ENCODE results near the gene LHFPL2. TPM values are rescaled to one million over a fixed set of nuclear protein-coding genes. Genes with fewer than 3 reads are reported as not detected.

LHFPL2 gene
- total and polyA plus RNA-seq, 2 donors (not counting 1 experiment from before 2014, with no cell fraction given): 3.8 to 35.5 TPM

DNA sequence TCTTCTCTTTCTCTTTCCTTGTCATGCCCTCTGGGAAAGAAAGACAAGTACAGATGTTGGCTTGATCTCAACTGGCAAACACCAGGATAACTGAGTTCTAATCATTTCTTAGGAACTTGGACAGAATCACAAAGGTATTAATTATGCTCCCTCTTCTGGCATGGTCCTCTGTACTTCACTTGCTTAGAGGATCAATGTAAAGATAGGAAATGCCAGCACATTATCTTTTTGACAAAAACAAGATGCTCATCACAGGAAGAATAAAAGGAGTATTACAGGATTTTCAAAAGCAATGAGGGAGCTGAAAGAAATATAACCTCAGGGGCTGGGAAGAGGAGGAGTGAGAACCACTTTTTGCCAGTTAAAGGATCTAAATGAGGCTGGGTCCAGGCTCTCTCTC is 70.6 kb downstream of the LHFPL2 start:
- Histone ChIP-seq H3K9me3 (ENCODE audit: control extremely low read depth in 1 of 3, control insufficient read depth in 2 of 3, insufficient read depth in 1 of 3, low read length in 2 of 3) (no peaks in the 10 kb centered on the region), H3K4me1 (ENCODE audit: control insufficient read depth in 2 of 2, insufficient read depth in 2 of 2, low read length in 2 of 2) (peaks cover 19 to 21% of the 10 kb centered on the region in 2 donors), H3K36me3 (replicated peaks in 1 of 2; ENCODE audit: control extremely low read depth in 1 of 2, control insufficient read depth in 1 of 2, extremely low read depth in 1 of 2, insufficient read depth in 2 of 2, low read length in 1 of 2) (no peaks in the 10 kb centered on the region), H3K79me2 (ENCODE audit: control insufficient read depth, insufficient read depth, low read length) (no peaks in the 10 kb centered on the region), H3K27ac (ENCODE audit: low read length in 2 of 2) (no peak overlapping the region), H3K4me3 (ENCODE audit: control extremely low read depth in 1 of 5, extremely low read depth in 1 of 5, insufficient read depth in 1 of 5, low read depth in 2 of 5, low read length in 4 of 5) (no peak overlapping the region), H4K20me1 (ENCODE audit: control insufficient read depth, insufficient read depth, low read length, poor library complexity, severe bottlenecking) (no peaks in the 10 kb centered on the region), H2AFZ (ENCODE audit: insufficient read depth, low read depth, low read length, poor library complexity, severe bottlenecking) (no peak overlapping the region), H3K4me2 (replicated peaks; ENCODE audit: low read depth, low read length, poor library complexity, severe bottlenecking) (no peak overlapping the region), H3K9ac (ENCODE audit: low read length) (no peak overlapping the region), H3K27me3 (replicated peaks in 1 of 4; ENCODE audit: control extremely low read depth in 1 of 4, control insufficient read depth in 3 of 4, insufficient read depth in 4 of 4, low read length in 3 of 4) (no peaks in the 10 kb centered on the region)
- POLR2A ChIA-PET: no interaction called here
- DNase-seq (no peak), ATAC-seq (ENCODE audit: low read depth) (no peak)
- intact Hi-C loops (cut with micrococcal nuclease): loop anchor here (10.0 kb wide), 1 partner anchor 247 kb away; no protein-coding TSS in a partner anchor
- H3K9me3 Mint-ChIP-seq (ENCODE audit: insufficient read depth): no peaks in the 10 kb centered on the region
- H3K4me1 Mint-ChIP-seq: peaks cover 21% of the 10 kb centered on the region
- CTCF ChIA-PET: no interaction called here
- TF ChIP-seq, protein P1, sequence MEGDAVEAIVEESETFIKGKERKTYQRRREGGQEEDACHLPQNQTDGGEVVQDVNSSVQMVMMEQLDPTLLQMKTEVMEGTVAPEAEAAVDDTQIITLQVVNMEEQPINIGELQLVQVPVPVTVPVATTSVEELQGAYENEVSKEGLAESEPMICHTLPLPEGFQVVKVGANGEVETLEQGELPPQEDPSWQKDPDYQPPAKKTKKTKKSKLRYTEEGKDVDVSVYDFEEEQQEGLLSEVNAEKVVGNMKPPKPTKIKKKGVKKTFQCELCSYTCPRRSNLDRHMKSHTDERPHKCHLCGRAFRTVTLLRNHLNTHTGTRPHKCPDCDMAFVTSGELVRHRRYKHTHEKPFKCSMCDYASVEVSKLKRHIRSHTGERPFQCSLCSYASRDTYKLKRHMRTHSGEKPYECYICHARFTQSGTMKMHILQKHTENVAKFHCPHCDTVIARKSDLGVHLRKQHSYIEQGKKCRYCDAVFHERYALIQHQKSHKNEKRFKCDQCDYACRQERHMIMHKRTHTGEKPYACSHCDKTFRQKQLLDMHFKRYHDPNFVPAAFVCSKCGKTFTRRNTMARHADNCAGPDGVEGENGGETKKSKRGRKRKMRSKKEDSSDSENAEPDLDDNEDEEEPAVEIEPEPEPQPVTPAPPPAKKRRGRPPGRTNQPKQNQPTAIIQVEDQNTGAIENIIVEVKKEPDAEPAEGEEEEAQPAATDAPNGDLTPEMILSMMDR (IDR thresholded peaks at IDR 0.05): no peak
- no peak for TF ChIP-seq EZH2 (IDR thresholded peaks at IDR 0.05; ENCODE audit: borderline replicate concordance, insufficient read depth, low read depth, low read length, poor library complexity, severe bottlenecking)
- H3K27ac Mint-ChIP-seq: no peak overlapping the region
- H3K27me3 Mint-ChIP-seq: no peaks in the 10 kb centered on the region
- H3K4me3 Mint-ChIP-seq: no peak overlapping the region

DNA sequence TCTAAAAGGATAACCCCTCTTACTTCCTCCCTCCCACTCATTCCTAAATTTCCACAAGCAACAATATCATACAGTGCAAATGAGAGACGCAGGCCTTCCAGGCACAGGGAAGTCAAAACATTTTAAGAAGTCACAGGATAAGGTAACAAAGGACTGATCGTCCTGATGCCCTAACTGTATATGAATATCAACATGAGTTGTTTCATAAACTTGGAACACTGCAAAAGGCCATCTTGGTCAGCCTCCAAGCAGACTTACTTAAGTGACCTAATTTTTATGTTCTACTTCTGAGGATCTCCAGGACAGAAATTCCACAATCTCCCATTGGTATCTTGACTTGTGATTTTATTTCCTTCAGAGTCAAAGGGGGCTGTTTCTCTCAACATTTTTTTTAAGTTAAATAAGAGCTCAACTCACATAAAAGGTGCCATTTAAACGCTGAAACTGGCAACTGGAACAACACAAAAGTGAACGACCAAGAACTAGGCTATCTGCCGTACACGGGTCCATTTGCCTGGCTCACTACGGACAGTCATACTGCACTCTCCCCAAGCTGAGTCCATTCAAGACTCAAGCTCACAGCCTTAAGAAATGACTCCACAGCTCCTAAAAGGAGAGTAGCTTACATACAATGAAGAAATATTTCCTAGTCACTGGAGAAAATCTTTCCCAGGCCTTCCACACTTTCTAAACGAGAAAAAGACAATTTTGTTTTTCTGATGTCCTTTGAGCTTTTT is 71.3 kb downstream of the LHFPL2 start:
- Mint-ChIP-seq H3K4me1 (peaks cover 25% of the 10 kb centered on the region), H3K9me3 (ENCODE audit: insufficient read depth) (no peaks in the 10 kb centered on the region), H3K4me3 (no peak overlapping the region), H3K27ac (peak overlapping the region; percentile 8), H3K27me3 (no peaks in the 10 kb centered on the region)
- 97% methylated on average over 7 of the region's 8 CpGs for WGBS (ENCODE audit: insufficient coverage)
- Histone ChIP-seq H2AFZ (ENCODE audit: insufficient read depth, low read depth, low read length, poor library complexity, severe bottlenecking) (no peak overlapping the region), H3K27me3 (replicated peaks in 1 of 4; ENCODE audit: control extremely low read depth in 1 of 4, control insufficient read depth in 3 of 4, insufficient read depth in 4 of 4, low read length in 3 of 4) (no peaks in the 10 kb centered on the region), H3K36me3 (replicated peaks in 1 of 2; ENCODE audit: control extremely low read depth in 1 of 2, control insufficient read depth in 1 of 2, extremely low read depth in 1 of 2, insufficient read depth in 2 of 2, low read length in 1 of 2) (no peaks in the 10 kb centered on the region), H3K9me3 (ENCODE audit: control extremely low read depth in 1 of 3, control insufficient read depth in 2 of 3, insufficient read depth in 1 of 3, low read length in 2 of 3) (no peaks in the 10 kb centered on the region), H4K20me1 (ENCODE audit: control insufficient read depth, insufficient read depth, low read length, poor library complexity, severe bottlenecking) (no peaks in the 10 kb centered on the region), H3K4me3 (ENCODE audit: control extremely low read depth in 1 of 5, extremely low read depth in 1 of 5, insufficient read depth in 1 of 5, low read depth in 2 of 5, low read length in 4 of 5) (no peak overlapping the region), H3K4me1 (ENCODE audit: control insufficient read depth in 2 of 2, insufficient read depth in 2 of 2, low read length in 2 of 2) (peaks cover 22 to 25% of the 10 kb centered on the region in 2 donors), H3K27ac (ENCODE audit: low read length in 2 of 2) (no peak overlapping the region), H3K4me2 (replicated peaks; ENCODE audit: low read depth, low read length, poor library complexity, severe bottlenecking) (no peak overlapping the region), H3K79me2 (ENCODE audit: control insufficient read depth, insufficient read depth, low read length) (no peaks in the 10 kb centered on the region), H3K9ac (ENCODE audit: low read length) (no peak overlapping the region)
- TF ChIP-seq, protein P1 (IDR thresholded peaks at IDR 0.05): no peak
- TF ChIP-seq EZH2 (IDR thresholded peaks at IDR 0.05; ENCODE audit: borderline replicate concordance, insufficient read depth, low read depth, low read length, poor library complexity, severe bottlenecking): no peak
- intact Hi-C loops (cut with micrococcal nuclease): loop anchor here (10.0 kb wide), 1 partner anchor 248 kb away; no protein-coding TSS in a partner anchor
- POLR2A ChIA-PET: interaction anchor here (0.6 kb wide), 2 partner anchors 12 to 63 kb away, joined by 4 to 5 read pairs; no protein-coding TSS in a partner anchor
- ATAC-seq (ENCODE audit: low read depth): no peak
- CTCF ChIA-PET: interaction anchor here (1.3 kb wide), 1 partner anchor 110 kb away, joined by 4 read pairs; no protein-coding TSS in a partner anchor
- DNase-seq: no peak
